Epithelial cell of esophagus (primary cell): Measurements from ENCODE around the gene PDE4B.
A peak's percentile ranks its signal among the peaks of the same experiment; 100 is the strongest.

Experiments used
- DNase-seq: peaks from one replicate; pipeline ENCODE4 v3.0.0; 2010; ENCODE audit warnings: low read depth
- H3K4me3 ChIP-seq: 2 replicates; pipeline ENCODE4 v1.5.1; 2011; ENCODE audit warnings: mild to moderate bottlenecking, low read length, control low read depth
- TF ChIP-seq, protein P1 (sequence below): IDR thresholded peaks from 2 replicates; pipeline ENCODE4 v1.5.1; 2011; ENCODE audit warnings: low read depth, mild to moderate bottlenecking, low read length, control low read depth, inconsistent platforms; ENCODE audit not compliant: insufficient read depth; ENCODE audit errors: missing control alignments

PDE4B gene

DNA sequence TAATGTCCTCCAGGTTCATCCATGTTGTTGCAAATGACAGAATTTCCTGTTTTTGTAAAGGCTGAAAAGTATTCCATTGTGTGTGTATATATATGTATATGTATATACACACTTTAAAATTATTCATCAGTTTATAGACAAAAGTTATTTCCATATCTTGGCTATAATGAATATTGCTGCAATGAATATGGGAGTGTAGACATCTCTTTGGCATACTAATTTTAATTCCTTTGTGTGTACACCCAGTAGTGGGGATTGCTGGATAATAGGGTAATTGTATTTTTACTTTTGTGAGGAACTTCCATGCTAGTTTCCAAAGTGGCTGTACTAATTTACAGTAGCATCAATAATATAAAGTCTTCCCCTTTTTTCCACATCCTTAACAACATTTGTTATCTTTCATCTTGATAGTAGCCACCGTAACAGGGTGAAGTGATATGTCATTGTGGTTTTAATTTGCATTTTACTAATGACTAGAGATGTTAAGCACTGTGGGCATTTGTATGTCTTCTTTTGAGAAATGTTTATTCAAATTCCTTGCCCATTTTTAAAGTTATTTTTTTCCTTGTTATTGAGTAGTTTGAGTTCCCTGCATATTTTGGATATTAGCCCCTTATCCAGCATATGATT, 243.0 kb downstream of the PDE4B start:
- TF ChIP-seq, protein P1, sequence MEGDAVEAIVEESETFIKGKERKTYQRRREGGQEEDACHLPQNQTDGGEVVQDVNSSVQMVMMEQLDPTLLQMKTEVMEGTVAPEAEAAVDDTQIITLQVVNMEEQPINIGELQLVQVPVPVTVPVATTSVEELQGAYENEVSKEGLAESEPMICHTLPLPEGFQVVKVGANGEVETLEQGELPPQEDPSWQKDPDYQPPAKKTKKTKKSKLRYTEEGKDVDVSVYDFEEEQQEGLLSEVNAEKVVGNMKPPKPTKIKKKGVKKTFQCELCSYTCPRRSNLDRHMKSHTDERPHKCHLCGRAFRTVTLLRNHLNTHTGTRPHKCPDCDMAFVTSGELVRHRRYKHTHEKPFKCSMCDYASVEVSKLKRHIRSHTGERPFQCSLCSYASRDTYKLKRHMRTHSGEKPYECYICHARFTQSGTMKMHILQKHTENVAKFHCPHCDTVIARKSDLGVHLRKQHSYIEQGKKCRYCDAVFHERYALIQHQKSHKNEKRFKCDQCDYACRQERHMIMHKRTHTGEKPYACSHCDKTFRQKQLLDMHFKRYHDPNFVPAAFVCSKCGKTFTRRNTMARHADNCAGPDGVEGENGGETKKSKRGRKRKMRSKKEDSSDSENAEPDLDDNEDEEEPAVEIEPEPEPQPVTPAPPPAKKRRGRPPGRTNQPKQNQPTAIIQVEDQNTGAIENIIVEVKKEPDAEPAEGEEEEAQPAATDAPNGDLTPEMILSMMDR = no peak
- no peak overlapping the region for H3K4me3 ChIP-seq
- no peak for DNase-seq

DNA sequence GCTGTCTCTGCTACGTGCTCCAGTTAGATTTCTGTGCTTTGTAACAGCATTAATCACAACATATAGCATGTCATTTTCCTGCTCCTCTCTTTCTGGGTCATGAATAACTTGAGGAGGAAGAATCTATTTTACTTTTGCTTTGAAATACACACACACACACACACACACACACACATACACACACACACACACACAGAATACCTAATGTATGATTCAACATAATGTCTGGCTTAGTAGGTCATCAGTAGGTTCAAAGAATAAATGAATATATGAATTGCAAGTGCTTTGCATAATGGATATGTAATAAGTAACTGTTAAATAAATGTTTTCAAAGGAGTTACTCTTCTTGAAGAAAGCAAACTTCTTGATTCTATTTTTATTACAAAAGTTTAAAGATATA, 249.0 kb downstream of the PDE4B start:
- DNase-seq = no peak
- TF ChIP-seq, protein P1 = no peak
- no peak overlapping the region for H3K4me3 ChIP-seq

DNA sequence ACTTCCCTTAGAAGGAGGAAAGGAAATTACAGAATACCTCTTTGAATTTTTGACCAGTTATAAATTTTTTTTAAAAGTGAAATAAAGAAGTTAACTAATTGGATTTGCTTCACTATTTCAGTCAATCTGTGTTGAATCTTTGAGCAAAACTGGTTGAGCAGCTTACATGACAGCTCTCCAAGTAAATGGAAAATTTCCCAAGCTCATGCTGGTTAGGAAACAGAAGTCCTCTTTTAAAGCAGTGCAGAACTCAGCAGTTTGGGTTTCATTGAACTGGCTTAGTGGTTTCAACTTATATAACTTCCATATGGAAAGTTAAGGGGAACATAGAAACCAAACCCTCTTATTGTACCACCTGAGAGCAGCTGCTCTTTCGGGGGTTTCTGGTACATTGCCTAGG, 250.5 kb downstream of the PDE4B start:
- TF ChIP-seq, protein P1 = no peak
- peak; percentile 15 for DNase-seq
- no peak overlapping the region for H3K4me3 ChIP-seq

DNA sequence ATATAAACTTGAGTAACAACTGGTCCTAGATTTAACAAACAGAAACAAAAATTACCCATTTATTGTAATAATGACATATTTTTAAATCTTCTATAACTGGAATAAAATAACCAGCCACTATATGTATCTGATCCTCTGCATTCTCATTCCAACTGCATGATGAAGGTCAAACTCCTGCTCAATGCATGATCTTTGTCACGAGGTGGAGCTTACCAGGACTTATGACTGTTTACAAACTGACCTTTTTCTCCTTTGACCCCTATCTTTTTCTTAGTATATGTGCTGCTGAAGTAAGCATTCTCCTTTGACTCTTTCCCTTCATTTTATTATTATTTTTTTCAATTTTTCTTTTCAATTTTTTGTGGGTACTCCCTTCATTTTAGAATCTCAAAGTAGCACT, 252.2 kb downstream of the PDE4B start:
- no peak for DNase-seq
- no peak overlapping the region for H3K4me3 ChIP-seq
- TF ChIP-seq, protein P1 = no peak

DNA sequence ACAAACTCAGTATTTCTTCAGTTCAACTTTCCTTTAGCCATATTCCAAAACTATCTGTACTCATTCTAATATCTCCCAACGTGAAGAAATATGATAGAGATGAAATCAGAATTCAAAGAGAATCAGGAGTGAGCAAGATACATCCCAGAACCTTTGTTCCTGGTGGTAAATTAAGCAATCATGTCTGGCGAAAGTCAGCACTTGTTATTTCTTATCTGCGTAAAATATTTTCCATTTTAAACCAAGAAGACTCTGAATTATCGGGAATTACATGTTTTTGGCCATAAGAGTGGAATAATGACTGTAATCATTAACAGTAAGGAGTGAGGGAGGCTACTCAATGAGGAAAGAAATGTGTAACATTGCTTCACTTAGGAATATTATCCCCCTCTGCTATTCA, 253.7 kb downstream of the PDE4B start:
- no peak overlapping the region for H3K4me3 ChIP-seq
- TF ChIP-seq, protein P1 = no peak
- no peak for DNase-seq

DNA sequence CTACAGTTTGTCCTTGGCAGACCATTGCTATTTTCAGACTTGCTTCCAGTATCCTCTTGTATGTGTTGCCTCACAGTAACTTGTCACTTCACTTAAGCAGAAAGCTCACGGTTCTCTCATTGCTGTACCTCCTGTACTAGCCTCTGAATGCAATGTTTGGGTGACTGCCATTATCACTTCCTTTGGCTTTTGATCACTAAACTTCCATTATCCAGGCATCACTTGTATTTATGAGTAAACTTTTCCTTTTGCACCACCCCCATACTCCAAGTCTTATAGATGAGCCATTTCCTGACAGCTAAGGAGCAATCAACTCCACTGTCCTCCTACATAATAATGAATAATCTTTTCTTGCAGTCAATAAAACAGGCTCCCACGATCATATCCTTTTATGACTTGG, 255.3 kb downstream of the PDE4B start:
- DNase-seq = no peak
- H3K4me3 ChIP-seq = no peak overlapping the region
- TF ChIP-seq, protein P1 = no peak

DNA sequence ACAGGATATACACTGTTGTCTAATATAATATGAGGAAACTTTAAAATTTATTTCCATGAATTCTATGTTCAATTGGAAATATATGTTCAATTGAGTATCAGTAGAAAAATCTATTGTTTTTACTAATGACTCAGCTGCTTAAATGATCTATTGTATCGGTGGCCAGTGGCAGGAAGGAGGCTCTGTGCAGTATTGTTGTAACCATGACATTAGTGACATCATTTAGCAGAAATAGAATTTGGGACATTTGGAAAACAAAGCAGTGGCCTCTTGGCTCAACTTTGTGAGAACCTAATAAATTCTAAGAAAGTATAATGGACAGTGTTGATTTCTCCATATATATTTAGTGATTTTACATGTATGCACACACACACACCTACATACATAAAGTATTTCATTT, 257.4 kb downstream of the PDE4B start:
- no peak overlapping the region for H3K4me3 ChIP-seq
- TF ChIP-seq, protein P1 = no peak
- DNase-seq = no peak
